ENCODE measurements around the gene SIRT3. TPM values are rescaled to one million over a fixed set of nuclear protein-coding genes. Genes with fewer than 3 reads are reported as not detected.

The SIRT3 gene
- total RNA-seq, 1 donor from 2014 or later: 36.4 TPM

- Histone ChIP-seq H3K4me1 (peaks cover 41% of the 10 kb centered on the region), H3K27ac (replicated peaks) (no peak overlapping the region), H3K4me3 (no peak overlapping the region), H3K9me3 (replicated peaks) (no peaks in the 10 kb centered on the region), H3K27me3 (ENCODE audit: low read depth) (peaks cover 99% of the 10 kb centered on the region), H3K36me3 (no peaks in the 10 kb centered on the region)
- DNase-seq: no peak
- TF ChIP-seq, protein P1, sequence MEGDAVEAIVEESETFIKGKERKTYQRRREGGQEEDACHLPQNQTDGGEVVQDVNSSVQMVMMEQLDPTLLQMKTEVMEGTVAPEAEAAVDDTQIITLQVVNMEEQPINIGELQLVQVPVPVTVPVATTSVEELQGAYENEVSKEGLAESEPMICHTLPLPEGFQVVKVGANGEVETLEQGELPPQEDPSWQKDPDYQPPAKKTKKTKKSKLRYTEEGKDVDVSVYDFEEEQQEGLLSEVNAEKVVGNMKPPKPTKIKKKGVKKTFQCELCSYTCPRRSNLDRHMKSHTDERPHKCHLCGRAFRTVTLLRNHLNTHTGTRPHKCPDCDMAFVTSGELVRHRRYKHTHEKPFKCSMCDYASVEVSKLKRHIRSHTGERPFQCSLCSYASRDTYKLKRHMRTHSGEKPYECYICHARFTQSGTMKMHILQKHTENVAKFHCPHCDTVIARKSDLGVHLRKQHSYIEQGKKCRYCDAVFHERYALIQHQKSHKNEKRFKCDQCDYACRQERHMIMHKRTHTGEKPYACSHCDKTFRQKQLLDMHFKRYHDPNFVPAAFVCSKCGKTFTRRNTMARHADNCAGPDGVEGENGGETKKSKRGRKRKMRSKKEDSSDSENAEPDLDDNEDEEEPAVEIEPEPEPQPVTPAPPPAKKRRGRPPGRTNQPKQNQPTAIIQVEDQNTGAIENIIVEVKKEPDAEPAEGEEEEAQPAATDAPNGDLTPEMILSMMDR (IDR thresholded peaks at IDR 0.05; ENCODE audit: borderline replicate concordance): no peak
- intact Hi-C loops (cut with micrococcal nuclease): no loop called here
These were observed 47.4 kb upstream of the SIRT3 start for GRCh38 chr11:283405-284104.

GRCh38 chr11:282630-283360 is 46.7 kb upstream of the SIRT3 start:
- Histone ChIP-seq H3K27ac (replicated peaks) (no peak overlapping the region), H3K36me3 (no peaks in the 10 kb centered on the region), H3K9me3 (replicated peaks) (no peaks in the 10 kb centered on the region), H3K4me3 (no peak overlapping the region), H3K4me1 (peaks cover 37% of the 10 kb centered on the region), H3K27me3 (ENCODE audit: low read depth) (peaks cover 99% of the 10 kb centered on the region)
- intact Hi-C loops (cut with micrococcal nuclease): no loop called here
- DNase-seq: no peak
- TF ChIP-seq, protein P1 (IDR thresholded peaks at IDR 0.05; ENCODE audit: borderline replicate concordance): no peak

DNA sequence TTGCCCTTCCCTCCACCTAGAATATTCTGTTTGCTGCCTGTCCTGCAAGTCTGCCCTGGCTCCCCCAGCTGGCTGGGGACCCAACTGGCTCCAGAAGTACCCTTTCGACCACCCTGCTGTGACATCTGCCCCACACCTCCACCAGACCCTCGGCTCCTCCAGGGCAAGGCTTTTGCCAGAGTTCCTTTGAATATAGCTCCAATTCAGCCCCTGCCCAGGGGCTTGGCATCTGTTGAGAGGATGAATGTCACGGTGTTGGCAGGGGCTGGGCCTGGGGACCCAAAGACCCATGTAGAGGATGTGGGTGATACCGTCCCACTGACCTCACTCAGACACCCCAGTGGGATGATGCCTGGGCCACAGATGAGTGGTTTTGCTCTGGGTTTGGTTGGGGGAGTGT is 46.0 kb upstream of the SIRT3 start:
- no peaks in the 10 kb centered on the region for H3K36me3 ChIP-seq

DNA sequence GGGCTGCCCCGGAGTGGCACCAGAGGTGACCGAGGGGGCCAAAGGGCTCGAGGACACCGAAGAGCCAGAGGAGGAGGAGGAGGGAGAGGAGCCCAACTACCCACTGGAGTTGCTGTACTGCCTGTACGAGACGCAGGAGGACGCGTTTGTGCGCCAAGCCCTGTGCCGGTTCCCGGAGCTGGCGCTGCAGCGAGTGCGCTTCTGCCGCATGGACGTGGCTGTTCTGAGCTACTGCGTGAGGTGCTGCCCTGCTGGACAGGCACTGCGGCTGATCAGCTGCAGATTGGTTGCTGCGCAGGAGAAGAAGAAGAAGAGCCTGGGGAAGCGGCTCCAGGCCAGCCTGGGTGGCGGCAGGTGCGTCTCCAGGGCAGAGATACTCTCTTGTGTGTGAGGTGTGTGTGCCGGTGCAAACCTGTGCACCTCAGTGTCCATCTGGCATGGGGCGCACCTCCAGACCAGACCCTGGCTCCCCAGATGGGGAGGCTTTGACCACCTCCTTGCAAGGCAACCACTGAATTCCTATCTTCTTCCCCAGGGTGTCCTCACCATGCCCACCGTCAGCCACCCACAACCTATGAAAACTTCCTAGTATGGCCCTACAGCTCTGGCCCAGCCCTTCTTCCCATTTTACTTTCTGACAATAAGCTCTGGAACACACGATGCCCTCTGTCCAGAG is 45.5 kb upstream of the SIRT3 start:
- TF ChIP-seq, protein P1 (IDR thresholded peaks at IDR 0.05; ENCODE audit: borderline replicate concordance): no peak
- DNase-seq: no peak
- H3K9me3 ChIP-seq (replicated peaks): no peaks in the 10 kb centered on the region
- H3K36me3 ChIP-seq: no peaks in the 10 kb centered on the region
- no peak overlapping the region for H3K27ac ChIP-seq (replicated peaks)
- peaks cover 100% of the 10 kb centered on the region for H3K27me3 ChIP-seq (ENCODE audit: low read depth)
- peaks cover 36% of the 10 kb centered on the region for H3K4me1 ChIP-seq
- intact Hi-C loops (cut with micrococcal nuclease): no loop called here
- no peak overlapping the region for H3K4me3 ChIP-seq

More for the DNA sequence above, 46.0 kb upstream of the SIRT3 start:
- peaks cover 100% of the 10 kb centered on the region for H3K27me3 ChIP-seq (ENCODE audit: low read depth)
- no peak overlapping the region for H3K4me3 ChIP-seq
- DNase-seq: no peak
- no peaks in the 10 kb centered on the region for H3K9me3 ChIP-seq (replicated peaks)
- TF ChIP-seq, protein P1 (IDR thresholded peaks at IDR 0.05; ENCODE audit: borderline replicate concordance): no peak
- no peak overlapping the region for H3K27ac ChIP-seq (replicated peaks)
- H3K4me1 ChIP-seq: peaks cover 36% of the 10 kb centered on the region
- intact Hi-C loops (cut with micrococcal nuclease): no loop called here

GRCh38 chr11:280706-281485 is 44.8 kb upstream of the SIRT3 start:
- no peaks in the 10 kb centered on the region for H3K36me3 ChIP-seq
- intact Hi-C loops (cut with micrococcal nuclease): no loop called here
- H3K4me1 ChIP-seq: peaks cover 36% of the 10 kb centered on the region
- H3K27me3 ChIP-seq (ENCODE audit: low read depth): peaks cover 97% of the 10 kb centered on the region
- H3K9me3 ChIP-seq (replicated peaks): no peaks in the 10 kb centered on the region
- DNase-seq: no peak
- no peak overlapping the region for H3K27ac ChIP-seq (replicated peaks)
- TF ChIP-seq, protein P1 (IDR thresholded peaks at IDR 0.05; ENCODE audit: borderline replicate concordance): no peak
- H3K4me3 ChIP-seq: peak overlapping the region; percentile 53

Data from left ventricle myocardium inferior (tissue), 1 donor.